ENCODE measurements around the gene AQP10. TPM values are rescaled to one million over a fixed set of nuclear protein-coding genes. Genes with fewer than 3 reads are reported as not detected.

The AQP10 gene
- total and polyA plus RNA-seq, 3 experiments from 2014 or later, result not detected

DNA sequence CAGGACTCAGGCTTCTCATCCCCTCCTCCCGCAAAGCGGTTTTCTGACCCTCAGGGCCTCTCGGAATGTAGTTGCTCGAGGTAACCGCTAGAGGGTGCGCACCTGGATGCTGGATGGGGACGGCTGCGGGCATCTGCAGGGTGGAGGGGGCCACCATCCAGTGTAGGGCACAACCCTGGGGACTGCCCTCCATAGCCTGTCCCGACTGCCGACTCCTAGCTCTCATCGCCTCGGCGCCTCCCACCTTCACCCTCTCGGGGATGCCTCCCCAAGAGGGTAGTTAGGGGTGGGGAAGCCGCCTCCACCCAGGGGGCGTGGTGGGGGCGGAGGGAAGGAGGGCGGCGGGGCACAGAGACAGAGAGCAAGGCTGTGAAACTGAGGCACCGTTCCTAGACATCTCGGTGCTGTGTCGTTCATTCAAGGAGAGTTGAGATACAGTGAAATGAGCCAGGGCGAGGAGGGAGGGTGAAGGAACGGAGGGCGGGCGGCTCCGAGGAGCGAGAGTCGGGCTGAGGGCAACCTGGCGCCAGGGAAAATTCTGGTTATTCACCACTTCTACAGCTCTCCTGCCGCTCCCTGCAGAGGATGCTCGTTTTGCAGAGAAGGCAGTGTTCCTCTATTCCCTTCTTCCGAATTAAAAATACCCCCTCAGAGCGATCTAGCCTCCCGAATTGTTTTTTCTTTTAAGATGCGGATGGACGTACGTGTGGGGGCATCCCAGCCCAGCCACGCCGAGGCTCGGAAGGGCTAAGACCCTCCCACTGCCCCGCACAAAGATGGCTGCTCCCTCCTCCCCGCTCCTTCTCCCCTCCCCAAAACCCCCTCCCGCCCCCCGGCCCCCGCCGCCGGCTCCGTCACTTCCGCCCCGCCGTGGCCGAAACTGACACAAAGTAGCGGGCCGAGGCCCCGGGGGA is 4.0 kb downstream of the AQP10 start, which contains the start of gene ATP8B2:
ATP8B2 (plus strand) TSS at position 857 of the 914 bp plus-strand sequence. CDS start 2,617 bp downstream, outside the sequence.
- peak; percentile 71 to 87 (median 78) for DNase-seq
- peak within 1 kb of the TSS; percentile 96 to 98 (median 98) for H3K4me3 Mint-ChIP-seq
- peaks cover 2% of the 10 kb centered on the region for H3K36me3 ChIP-seq (ENCODE audit: insufficient read depth, low read length)
- peaks cover 37 to 51% (median 43%) of the 10 kb centered on the region in 3 donors for H3K4me1 Mint-ChIP-seq
- POLR2A ChIA-PET, result interaction anchor here (1.0 to 6.4 kb wide), 3 partner anchors 11 to 18 kb away, joined by 3 to 56 read pairs (median 7); no protein-coding TSS in a partner anchor
- CTCF ChIA-PET, result interaction anchor here (0.7 to 18.8 kb wide), 9 partner anchors 10 to 81 kb away, joined by 3 to 591 read pairs (median 5); no protein-coding TSS in a partner anchor
- H3K9me3 Mint-ChIP-seq, result no peaks in the 10 kb centered on the region
- H3K4me3 ChIP-seq (ENCODE audit: low read length), result peak within 1 kb of the TSS; percentile 93
- H3K27me3 Mint-ChIP-seq, result peaks cover 2 to 9% of the 10 kb centered on the region in 2 donors
- peak within 1 kb of the TSS; percentile 76 to 98 (median 95) for H3K27ac Mint-ChIP-seq
- no peaks in the 10 kb centered on the region for H3K9me3 ChIP-seq (ENCODE audit: low read length)
- peaks cover 39% of the 10 kb centered on the region for H3K4me1 ChIP-seq (ENCODE audit: insufficient read depth, low read length)
- H3K36me3 Mint-ChIP-seq, result peaks cover 0 to 13% (median 1%) of the 10 kb centered on the region in 3 donors
- peak within 1 kb of the TSS; percentile 83 for H3K27ac ChIP-seq (ENCODE audit: low read depth, low read length)
- H3K27me3 ChIP-seq (ENCODE audit: insufficient read depth, low read length, poor library complexity, severe bottlenecking), result no peaks in the 10 kb centered on the region

DNA sequence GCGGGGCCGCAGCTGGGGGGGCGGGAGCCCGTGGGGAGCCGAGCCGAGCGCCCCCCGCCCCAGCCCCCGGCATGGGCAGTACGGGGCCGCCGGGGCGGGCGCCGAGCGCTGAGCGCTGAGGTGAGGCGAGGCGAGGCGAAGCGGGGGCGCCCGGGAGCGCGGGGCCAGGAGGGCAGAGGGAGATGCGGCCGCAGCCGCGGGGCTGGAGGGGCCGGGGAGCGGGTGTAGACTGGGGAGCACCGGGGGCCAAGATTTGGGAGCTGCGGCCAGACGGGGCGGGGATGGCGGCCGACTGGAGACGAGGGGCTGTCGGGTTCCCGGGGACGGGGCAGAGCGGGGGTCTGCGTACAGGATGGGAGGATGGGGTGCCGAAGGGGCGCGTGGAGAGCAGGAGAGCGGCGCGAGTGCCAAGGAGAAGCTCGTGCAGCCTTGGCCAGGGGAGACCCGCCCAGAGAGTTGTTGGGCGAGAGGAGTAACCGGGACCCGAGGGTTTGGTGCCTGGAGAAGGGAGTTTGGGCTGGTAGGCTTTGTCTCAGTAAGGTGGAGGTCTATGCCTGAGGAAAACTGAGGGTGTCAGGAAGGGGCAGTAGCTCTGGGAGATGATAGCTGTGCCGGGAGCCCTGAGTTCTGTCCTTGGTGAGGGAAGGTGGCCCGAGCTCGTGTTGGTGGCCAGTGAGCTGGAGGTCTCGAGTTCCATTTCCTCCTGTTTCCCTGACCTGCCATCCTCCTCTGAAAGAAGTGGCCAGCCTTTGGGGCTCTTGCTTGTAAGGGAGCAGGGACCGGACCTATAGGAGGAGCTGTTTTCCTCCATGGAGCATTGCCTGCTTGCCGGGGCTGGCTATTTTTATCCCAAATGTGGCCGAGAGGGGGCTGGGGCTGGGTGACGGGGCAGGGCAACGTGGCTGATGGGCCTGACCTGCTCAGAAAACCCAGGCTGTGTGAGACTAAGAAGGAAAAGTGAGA is 5.0 kb downstream of the AQP10 start:
- Histone ChIP-seq H3K4me1 (ENCODE audit: insufficient read depth, low read length) (peaks cover 48% of the 10 kb centered on the region), H3K4me3 (ENCODE audit: low read length) (peak overlapping the region; percentile 72), H3K27ac (ENCODE audit: low read depth, low read length) (peak overlapping the region; percentile 83), H3K9me3 (ENCODE audit: low read length) (no peaks in the 10 kb centered on the region), H3K27me3 (ENCODE audit: insufficient read depth, low read length, poor library complexity, severe bottlenecking) (no peaks in the 10 kb centered on the region), H3K36me3 (ENCODE audit: insufficient read depth, low read length) (peaks cover 6% of the 10 kb centered on the region)
- Mint-ChIP-seq H3K4me3 (peak overlapping the region; percentile 96 to 98 (median 98)), H3K36me3 (peaks cover 3 to 20% (median 3%) of the 10 kb centered on the region in 3 donors), H3K27ac (peak overlapping the region; percentile 76 to 98 (median 93)), H3K27me3 (peaks cover 2 to 9% of the 10 kb centered on the region in 2 donors), H3K4me1 (peaks cover 46 to 61% (median 52%) of the 10 kb centered on the region in 3 donors), H3K9me3 (no peaks in the 10 kb centered on the region)
- ChIA-PET CTCF (interaction anchor here (1.2 to 18.8 kb wide), 8 partner anchors 11 to 127 kb away, joined by 4 to 591 read pairs (median 6); partner anchors contain the start of gene IL6R), POLR2A (interaction anchor here (0.9 to 6.4 kb wide), 3 partner anchors 10 to 19 kb away, joined by 3 to 56 read pairs (median 3); no protein-coding TSS in a partner anchor)
- peak in 4 of 5 donors; percentile 24 to 62 (median 40) for DNase-seq

DNA sequence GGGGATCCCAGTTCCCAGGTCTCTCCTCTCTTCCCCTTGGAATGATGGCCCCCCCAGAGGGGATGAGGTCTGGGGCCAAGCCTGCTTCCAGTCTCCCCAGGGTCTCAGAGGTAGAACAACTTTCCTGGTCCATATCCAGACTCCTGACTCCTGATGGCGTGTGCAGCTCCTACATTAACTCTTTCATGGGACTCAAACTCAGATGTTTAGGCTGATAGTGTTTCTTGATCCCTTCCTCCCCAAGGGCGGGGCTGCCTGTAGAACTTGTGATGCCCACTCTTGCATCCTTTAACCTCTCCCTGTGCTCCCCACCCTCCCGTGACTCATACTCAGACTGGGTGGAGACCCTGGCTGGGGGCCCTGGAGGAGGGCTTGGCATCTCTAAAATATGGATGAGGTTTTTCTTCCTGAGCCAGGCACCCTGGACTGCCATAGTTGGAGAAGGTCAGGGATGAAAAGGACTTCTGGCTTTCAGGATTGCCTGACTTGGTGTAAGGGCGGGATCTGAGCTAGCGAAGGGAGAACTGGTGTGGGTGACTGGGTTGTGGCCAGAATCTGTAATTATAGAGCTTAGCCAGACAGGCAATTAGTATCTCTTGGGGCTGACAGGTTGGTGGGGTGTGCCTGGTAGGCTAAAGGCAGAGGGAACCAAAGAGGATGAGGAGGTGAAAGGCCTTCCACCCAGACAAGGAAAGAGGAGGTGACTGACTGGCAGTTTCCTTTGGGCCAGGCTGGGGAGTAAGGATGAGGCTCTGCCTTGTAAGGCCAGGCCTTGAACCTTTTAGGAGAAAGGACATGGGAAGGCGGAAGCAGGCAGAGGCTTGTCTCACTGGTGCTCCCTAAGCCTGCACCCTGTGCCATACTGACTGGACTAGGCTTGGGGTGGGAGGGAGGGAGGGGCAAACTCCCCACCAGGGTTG is 5.9 kb downstream of the AQP10 start:
- H3K4me1 Mint-ChIP-seq, result peaks cover 55 to 70% (median 62%) of the 10 kb centered on the region in 3 donors
- peaks cover 4 to 29% (median 4%) of the 10 kb centered on the region in 3 donors for H3K36me3 Mint-ChIP-seq
- Histone ChIP-seq H3K9me3 (ENCODE audit: low read length) (no peaks in the 10 kb centered on the region), H3K4me3 (ENCODE audit: low read length) (peak overlapping the region; percentile 72), H3K4me1 (ENCODE audit: insufficient read depth, low read length) (peaks cover 57% of the 10 kb centered on the region), H3K27ac (ENCODE audit: low read depth, low read length) (peak overlapping the region; percentile 83), H3K27me3 (ENCODE audit: insufficient read depth, low read length, poor library complexity, severe bottlenecking) (no peaks in the 10 kb centered on the region), H3K36me3 (ENCODE audit: insufficient read depth, low read length) (peaks cover 15% of the 10 kb centered on the region)
- CTCF ChIA-PET, result interaction anchor here (1.2 to 18.8 kb wide), 6 partner anchors 15 to 128 kb away, joined by 3 to 591 read pairs (median 5); partner anchors contain the start of gene IL6R
- peaks cover 0 to 4% of the 10 kb centered on the region in 2 donors for H3K27me3 Mint-ChIP-seq
- peak overlapping the region; percentile 96 to 98 (median 98) for H3K4me3 Mint-ChIP-seq
- H3K27ac Mint-ChIP-seq, result peak overlapping the region; percentile 76 to 98 (median 93)
- DNase-seq, result no peak
- POLR2A ChIA-PET, result interaction anchor here (0.6 to 6.4 kb wide), 5 partner anchors 9 to 77 kb away, joined by 3 to 56 read pairs (median 10); no protein-coding TSS in a partner anchor
- no peaks in the 10 kb centered on the region for H3K9me3 Mint-ChIP-seq

DNA sequence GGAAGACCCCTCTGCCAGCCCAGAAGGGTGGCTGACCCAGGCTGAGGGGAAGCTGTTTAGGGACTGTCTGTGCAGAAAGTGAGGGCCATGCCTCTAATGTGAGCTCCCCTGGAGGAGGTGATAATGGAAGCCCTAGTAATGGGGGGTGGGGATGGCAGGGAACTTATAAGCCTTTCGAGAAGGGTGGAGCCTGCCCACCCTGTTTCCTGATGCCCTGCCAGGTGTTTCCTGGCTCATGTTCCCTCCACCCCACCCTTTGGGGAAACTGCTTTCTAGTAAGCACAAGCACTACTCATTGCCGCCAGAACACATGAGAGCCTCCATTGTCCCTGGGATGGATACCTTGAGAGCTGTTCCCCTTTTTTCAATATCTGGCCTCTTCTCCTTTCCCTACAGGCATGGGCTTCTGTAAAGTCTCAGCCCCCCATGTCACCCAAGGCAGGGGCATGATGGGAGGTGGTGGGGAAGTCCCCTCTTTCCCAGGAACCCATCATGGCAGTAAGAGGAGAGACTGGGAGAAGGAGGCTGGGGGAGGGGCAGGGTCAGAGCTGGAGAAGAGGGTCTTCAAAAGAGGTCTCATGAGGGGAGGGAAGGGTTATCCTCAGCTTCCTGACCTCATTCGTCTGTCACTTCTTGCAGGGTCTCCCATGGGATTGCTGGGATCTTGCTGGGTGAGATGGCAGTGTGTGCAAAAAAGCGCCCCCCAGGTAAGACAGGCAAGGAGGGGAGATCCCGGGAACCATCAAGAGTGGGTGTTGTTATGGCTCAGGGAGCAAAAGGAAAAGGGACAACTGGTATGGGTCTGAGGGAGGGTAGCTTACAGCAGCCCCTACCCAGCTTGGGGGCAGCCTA is 6.8 kb downstream of the AQP10 start:
- peak overlapping the region; percentile 76 to 98 (median 92) for H3K27ac Mint-ChIP-seq
- no peaks in the 10 kb centered on the region for H3K9me3 Mint-ChIP-seq
- H3K36me3 Mint-ChIP-seq, result peaks cover 4 to 37% (median 8%) of the 10 kb centered on the region in 3 donors
- peak overlapping the region; percentile 53 for H3K4me3 ChIP-seq (ENCODE audit: low read length)
- peak overlapping the region; percentile 57 for H3K27ac ChIP-seq (ENCODE audit: low read depth, low read length)
- no peaks in the 10 kb centered on the region for H3K27me3 ChIP-seq (ENCODE audit: insufficient read depth, low read length, poor library complexity, severe bottlenecking)
- H3K4me3 Mint-ChIP-seq, result peak overlapping the region; percentile 84 to 98 (median 96)
- DNase-seq, result peak in 3 of 5 donors; percentile 23 to 56 (median 55)
- H3K27me3 Mint-ChIP-seq, result no peaks in the 10 kb centered on the region
- peaks cover 58 to 72% (median 69%) of the 10 kb centered on the region in 3 donors for H3K4me1 Mint-ChIP-seq
- CTCF ChIA-PET, result interaction anchor here (0.8 to 18.8 kb wide), 7 partner anchors 16 to 106 kb away, joined by 3 to 591 read pairs (median 3); partner anchors contain the start of gene HAX1
- H3K9me3 ChIP-seq (ENCODE audit: low read length), result no peaks in the 10 kb centered on the region
- POLR2A ChIA-PET, result interaction anchor here (0.6 to 6.4 kb wide), 7 partner anchors 8 to 76 kb away, joined by 3 to 56 read pairs (median 7); no protein-coding TSS in a partner anchor
- H3K4me1 ChIP-seq (ENCODE audit: insufficient read depth, low read length), result peaks cover 66% of the 10 kb centered on the region
- H3K36me3 ChIP-seq (ENCODE audit: insufficient read depth, low read length), result peaks cover 24% of the 10 kb centered on the region

DNA sequence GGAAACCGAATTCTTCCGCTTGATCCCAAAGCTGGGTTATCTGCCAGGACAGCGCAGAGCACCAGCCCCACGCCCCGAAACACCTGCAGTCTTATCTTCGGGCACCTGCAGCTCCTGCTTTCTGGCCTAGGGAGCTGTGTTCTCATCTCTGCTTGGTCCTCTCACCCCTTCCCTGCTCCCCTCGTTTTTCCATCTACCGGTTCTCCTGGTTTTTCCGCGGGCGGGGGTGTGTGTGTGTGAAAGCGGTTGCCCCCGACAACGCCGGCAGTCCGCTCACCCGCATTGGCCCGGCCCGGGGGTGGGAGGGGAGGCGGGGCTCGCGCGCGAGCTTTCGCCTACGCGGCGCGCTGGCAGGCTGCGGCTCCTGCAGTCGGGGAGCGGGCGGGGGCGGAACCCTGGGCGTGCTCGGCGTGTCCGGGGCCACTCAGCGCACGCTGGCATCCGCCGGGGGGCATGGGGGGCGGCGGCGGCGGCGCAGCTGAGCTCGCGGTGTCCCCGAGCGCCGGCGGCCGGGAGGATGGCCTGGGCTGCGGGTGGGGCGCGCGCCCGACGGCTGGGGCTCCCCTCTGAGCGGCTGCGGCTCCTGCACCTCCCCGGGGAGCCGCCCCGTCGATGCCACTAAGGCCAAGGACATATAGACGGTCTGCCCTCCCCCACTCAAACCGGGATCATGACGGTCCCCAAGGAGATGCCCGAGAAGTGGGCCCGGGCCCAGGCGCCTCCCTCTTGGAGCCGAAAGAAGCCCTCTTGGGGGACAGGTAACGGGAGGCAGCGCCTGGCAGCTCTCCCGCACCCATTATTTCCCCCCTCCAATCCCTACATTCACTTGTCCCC is 7.6 kb downstream of the AQP10 start:
- peak overlapping the region; percentile 80 for H3K4me3 ChIP-seq (ENCODE audit: low read length)
- peak overlapping the region; percentile 57 for H3K27ac ChIP-seq (ENCODE audit: low read depth, low read length)
- Mint-ChIP-seq H3K27me3 (no peaks in the 10 kb centered on the region), H3K9me3 (no peaks in the 10 kb centered on the region), H3K4me3 (peak overlapping the region; percentile 87 to 98 (median 96)), H3K27ac (peak overlapping the region; percentile 76 to 98 (median 92)), H3K4me1 (peaks cover 61 to 75% (median 71%) of the 10 kb centered on the region in 3 donors), H3K36me3 (peaks cover 4 to 42% (median 9%) of the 10 kb centered on the region in 3 donors)
- CTCF ChIA-PET, result interaction anchor here (0.8 to 18.8 kb wide), 8 partner anchors 17 to 130 kb away, joined by 3 to 591 read pairs (median 3); partner anchors contain the start of gene HAX1
- DNase-seq, result peak; percentile 87 to 93 (median 89)
- no peaks in the 10 kb centered on the region for H3K27me3 ChIP-seq (ENCODE audit: insufficient read depth, low read length, poor library complexity, severe bottlenecking)
- POLR2A ChIA-PET, result interaction anchor here (0.8 to 6.4 kb wide), 6 partner anchors 7 to 108 kb away, joined by 3 to 56 read pairs (median 5); partner anchors contain the start of gene UBAP2L
- peaks cover 24% of the 10 kb centered on the region for H3K36me3 ChIP-seq (ENCODE audit: insufficient read depth, low read length)
- no peaks in the 10 kb centered on the region for H3K9me3 ChIP-seq (ENCODE audit: low read length)
- H3K4me1 ChIP-seq (ENCODE audit: insufficient read depth, low read length), result peaks cover 66% of the 10 kb centered on the region

Measured in CD8-positive, alpha-beta memory T cell (primary cell).